ENCODE data around the gene ARFGEF3. TPM values are rescaled to one million over a fixed set of nuclear protein-coding genes. Genes with fewer than 3 reads are reported as not detected.

Gene ARFGEF3
- total RNA-seq, 3 donors from 2014 or later (not counting 1 experiment from before 2014, with no cell fraction given): 0.05 to 0.09 TPM; not detected in 1

DNA sequence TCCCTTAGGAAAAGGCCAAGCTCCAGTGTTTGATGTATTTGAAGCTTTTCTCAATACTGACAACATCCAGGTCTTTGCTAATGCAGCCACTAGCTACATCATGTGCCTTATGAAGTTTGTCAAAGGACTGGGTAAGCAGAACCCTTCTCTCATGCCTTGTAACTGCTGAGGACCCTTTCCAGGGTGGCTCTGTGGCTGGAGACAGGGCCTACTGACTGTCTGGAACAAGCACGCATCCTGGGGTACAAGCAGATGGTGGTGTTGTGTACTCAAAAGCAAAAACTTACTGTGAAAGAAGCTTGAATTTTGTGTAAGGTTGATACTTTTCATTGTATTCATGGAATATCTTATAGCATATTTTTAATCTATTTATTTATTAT, 147.0 kb downstream of the ARFGEF3 start:
- H3K36me3 Mint-ChIP-seq: no peaks in the 10 kb centered on the region
- 100% methylated on average over 1 of the region's 1 CpG for WGBS (ENCODE audit: insufficient coverage)

DNA sequence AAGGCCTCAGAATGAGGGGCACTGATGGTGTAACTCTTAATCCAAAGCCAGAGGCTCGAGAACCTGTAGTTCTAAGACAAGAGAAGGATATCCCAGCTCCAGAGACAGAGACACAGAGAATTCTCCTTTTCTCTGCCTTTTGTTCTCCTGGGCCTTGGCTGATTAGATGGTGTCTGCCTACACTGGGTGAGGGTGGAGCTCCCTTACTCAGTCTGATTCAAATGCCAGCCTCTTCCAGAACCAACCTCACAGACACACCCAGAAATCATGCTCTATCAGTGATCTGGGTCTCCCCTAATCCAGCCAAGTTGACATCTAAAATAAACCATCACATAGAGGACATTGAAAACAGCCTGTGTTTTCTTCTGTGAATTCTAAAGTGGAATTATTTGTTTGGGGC, 148.0 kb downstream of the ARFGEF3 start:
- Histone ChIP-seq H3K4me1 (ENCODE audit: control insufficient read depth, insufficient read depth, low read length) (no peaks in the 10 kb centered on the region), H3K27ac (ENCODE audit: low read length) (no peak overlapping the region), H3K27me3 (ENCODE audit: control insufficient read depth, insufficient read depth, low read length) (no peaks in the 10 kb centered on the region), H3K4me3 (ENCODE audit: low read length) (no peak overlapping the region), H3K9me3 (ENCODE audit: control insufficient read depth, insufficient read depth, low read length) (no peaks in the 10 kb centered on the region), H3K36me3 (ENCODE audit: control insufficient read depth, insufficient read depth, low read length) (no peaks in the 10 kb centered on the region)
- peaks cover 0 to 3% of the 10 kb centered on the region in 2 donors for H3K27me3 Mint-ChIP-seq (ENCODE audit: low read depth in 2 of 2)
- TF ChIP-seq, protein P1, sequence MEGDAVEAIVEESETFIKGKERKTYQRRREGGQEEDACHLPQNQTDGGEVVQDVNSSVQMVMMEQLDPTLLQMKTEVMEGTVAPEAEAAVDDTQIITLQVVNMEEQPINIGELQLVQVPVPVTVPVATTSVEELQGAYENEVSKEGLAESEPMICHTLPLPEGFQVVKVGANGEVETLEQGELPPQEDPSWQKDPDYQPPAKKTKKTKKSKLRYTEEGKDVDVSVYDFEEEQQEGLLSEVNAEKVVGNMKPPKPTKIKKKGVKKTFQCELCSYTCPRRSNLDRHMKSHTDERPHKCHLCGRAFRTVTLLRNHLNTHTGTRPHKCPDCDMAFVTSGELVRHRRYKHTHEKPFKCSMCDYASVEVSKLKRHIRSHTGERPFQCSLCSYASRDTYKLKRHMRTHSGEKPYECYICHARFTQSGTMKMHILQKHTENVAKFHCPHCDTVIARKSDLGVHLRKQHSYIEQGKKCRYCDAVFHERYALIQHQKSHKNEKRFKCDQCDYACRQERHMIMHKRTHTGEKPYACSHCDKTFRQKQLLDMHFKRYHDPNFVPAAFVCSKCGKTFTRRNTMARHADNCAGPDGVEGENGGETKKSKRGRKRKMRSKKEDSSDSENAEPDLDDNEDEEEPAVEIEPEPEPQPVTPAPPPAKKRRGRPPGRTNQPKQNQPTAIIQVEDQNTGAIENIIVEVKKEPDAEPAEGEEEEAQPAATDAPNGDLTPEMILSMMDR (IDR thresholded peaks at IDR 0.05): no peak
- intact Hi-C loops (cut with micrococcal nuclease): no loop called here
- 75% methylated on average over 1 of the region's 1 CpG for WGBS (ENCODE audit: insufficient coverage)
- no peak overlapping the region for H3K27ac Mint-ChIP-seq
- no peaks in the 10 kb centered on the region for H3K9me3 Mint-ChIP-seq
- no peaks in the 10 kb centered on the region for H3K4me1 Mint-ChIP-seq
- ATAC-seq (no peak), DNase-seq (no peak)
- H3K4me3 Mint-ChIP-seq: no peak overlapping the region
- H3K36me3 Mint-ChIP-seq: no peaks in the 10 kb centered on the region

More for the DNA sequence above, 147.0 kb downstream of the ARFGEF3 start:
- H3K27ac Mint-ChIP-seq: no peak overlapping the region
- no peak for DNase-seq
- H3K9me3 ChIP-seq (ENCODE audit: control insufficient read depth, insufficient read depth, low read length): no peaks in the 10 kb centered on the region
- intact Hi-C loops (cut with micrococcal nuclease): no loop called here
- no peak overlapping the region for H3K4me3 ChIP-seq (ENCODE audit: low read length)
- H3K27me3 ChIP-seq (ENCODE audit: control insufficient read depth, insufficient read depth, low read length): no peaks in the 10 kb centered on the region
- no peaks in the 10 kb centered on the region for H3K4me1 Mint-ChIP-seq
- ATAC-seq: no peak
- no peak overlapping the region for H3K4me3 Mint-ChIP-seq
- H3K9me3 Mint-ChIP-seq: no peaks in the 10 kb centered on the region
- H3K27me3 Mint-ChIP-seq (ENCODE audit: low read depth in 2 of 2): peaks cover 0 to 3% of the 10 kb centered on the region in 2 donors
- H3K4me1 ChIP-seq (ENCODE audit: control insufficient read depth, insufficient read depth, low read length): no peaks in the 10 kb centered on the region
- H3K27ac ChIP-seq (ENCODE audit: low read length): no peak overlapping the region
- no peaks in the 10 kb centered on the region for H3K36me3 ChIP-seq (ENCODE audit: control insufficient read depth, insufficient read depth, low read length)
- TF ChIP-seq, protein P1 (IDR thresholded peaks at IDR 0.05): no peak

DNA sequence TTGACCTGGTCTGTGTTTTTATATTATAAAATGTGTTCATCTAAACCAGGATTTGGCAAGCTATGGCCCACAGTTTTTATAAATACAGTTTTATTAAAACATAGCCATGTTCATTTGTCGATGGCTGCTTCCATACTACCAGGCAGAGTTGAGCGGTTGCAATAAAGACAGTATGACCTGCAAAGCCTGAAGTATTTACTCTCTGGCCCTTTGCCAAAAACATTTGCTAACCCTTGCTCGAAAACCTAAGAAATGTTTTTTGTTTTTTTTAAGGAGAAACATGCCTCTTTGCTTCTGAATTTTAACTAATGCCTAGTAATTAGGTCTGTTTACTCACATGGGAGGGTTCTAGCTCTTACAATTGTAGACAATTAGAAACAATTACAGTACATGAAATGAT, 148.6 kb downstream of the ARFGEF3 start:
- Mint-ChIP-seq H3K4me3 (no peak overlapping the region), H3K9me3 (no peaks in the 10 kb centered on the region), H3K27ac (no peak overlapping the region), H3K27me3 (ENCODE audit: low read depth in 2 of 2) (peaks cover 0 to 3% of the 10 kb centered on the region in 2 donors), H3K4me1 (no peaks in the 10 kb centered on the region), H3K36me3 (no peaks in the 10 kb centered on the region)
- Histone ChIP-seq H3K27me3 (ENCODE audit: control insufficient read depth, insufficient read depth, low read length) (no peaks in the 10 kb centered on the region), H3K27ac (ENCODE audit: low read length) (no peak overlapping the region), H3K4me3 (ENCODE audit: low read length) (no peak overlapping the region), H3K4me1 (ENCODE audit: control insufficient read depth, insufficient read depth, low read length) (no peaks in the 10 kb centered on the region), H3K9me3 (ENCODE audit: control insufficient read depth, insufficient read depth, low read length) (no peaks in the 10 kb centered on the region), H3K36me3 (ENCODE audit: control insufficient read depth, insufficient read depth, low read length) (no peaks in the 10 kb centered on the region)
- no peak for DNase-seq
- no peak for ATAC-seq
- intact Hi-C loops (cut with micrococcal nuclease): no loop called here
- TF ChIP-seq, protein P1 (IDR thresholded peaks at IDR 0.05): no peak
- 90% methylated on average over 2 of the region's 3 CpGs for WGBS (ENCODE audit: insufficient coverage)

DNA sequence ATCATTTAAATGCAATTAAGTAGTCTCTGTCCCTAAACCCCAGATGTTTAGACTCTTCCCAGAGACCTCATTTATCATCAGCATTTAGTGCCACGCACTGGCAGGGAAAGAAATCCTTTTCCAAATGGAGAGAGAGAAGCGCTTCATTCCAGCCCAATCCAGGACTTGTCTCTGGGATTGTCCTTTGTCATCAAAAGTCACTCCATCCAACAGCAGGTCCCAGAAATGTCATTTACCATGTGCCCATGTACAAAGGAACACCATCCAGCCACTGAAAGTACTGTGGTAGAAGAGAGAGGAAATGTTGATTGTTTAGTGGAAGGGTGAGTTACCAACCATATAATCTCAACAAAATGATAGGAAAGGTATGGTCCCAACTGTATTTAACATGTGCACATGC, 149.1 kb downstream of the ARFGEF3 start:
- H3K4me1 Mint-ChIP-seq: no peaks in the 10 kb centered on the region
- Histone ChIP-seq H3K4me3 (ENCODE audit: low read length) (no peak overlapping the region), H3K9me3 (ENCODE audit: control insufficient read depth, insufficient read depth, low read length) (no peaks in the 10 kb centered on the region), H3K36me3 (ENCODE audit: control insufficient read depth, insufficient read depth, low read length) (no peaks in the 10 kb centered on the region), H3K4me1 (ENCODE audit: control insufficient read depth, insufficient read depth, low read length) (no peaks in the 10 kb centered on the region), H3K27ac (ENCODE audit: low read length) (no peak overlapping the region), H3K27me3 (ENCODE audit: control insufficient read depth, insufficient read depth, low read length) (no peaks in the 10 kb centered on the region)
- ATAC-seq: no peak
- WGBS (ENCODE audit: insufficient coverage): 86% methylated on average over 1 of the region's 2 CpGs
- H3K4me3 Mint-ChIP-seq: no peak overlapping the region
- H3K27me3 Mint-ChIP-seq (ENCODE audit: low read depth in 2 of 2): peaks cover 0 to 3% of the 10 kb centered on the region in 2 donors
- DNase-seq: no peak
- intact Hi-C loops (cut with micrococcal nuclease): no loop called here
- H3K9me3 Mint-ChIP-seq: no peaks in the 10 kb centered on the region
- no peaks in the 10 kb centered on the region for H3K36me3 Mint-ChIP-seq
- TF ChIP-seq, protein P1 (IDR thresholded peaks at IDR 0.05): no peak
- H3K27ac Mint-ChIP-seq: no peak overlapping the region

Data from natural killer cell (primary cell).